Bronchial smooth muscle cell (primary cell): Measurements from ENCODE around the gene TJP1. TPM values are rescaled to one million over a fixed set of nuclear protein-coding genes. Genes with fewer than 3 reads are reported as not detected.

Source experiments
- total RNA-seq: library from RNA; depleted of rRNA; stranded (reverse); fragments of >200 nt; gene quantifications from 2 replicates; pipeline ENCODE4 v1.2.1, GENCODE V29; 2014

The TJP1 gene
- 30.8 and 37.8 TPM in 2 replicates for total RNA-seq

GRCh38 chr15:29822100-29822683, at the start of gene TJP1:
TSS of gene TJP1 (minus strand) at chr15:29822468. CDS start at chr15:29822028, 440 bp downstream.

